H1 (cell line): ENCODE measurements around the gene MACROD1.

ENCODE experiments used
- CEBPB ChIP-seq: IDR thresholded peaks from 2 replicates; pipeline ENCODE4 v1.6.1; 2012; ENCODE audit warnings: low read depth, low read length
- EZH2 ChIP-seq: fragments of 200-600 bp; sonication (generic); IDR thresholded peaks from 2 replicates; pipeline ENCODE4 v1.7.1; 2012; ENCODE audit warnings: low read depth, mild to moderate bottlenecking, moderate library complexity, low read length, inconsistent platforms; ENCODE audit not compliant: severe bottlenecking
- POLR2A ChIP-seq, 2 experiments: IDR thresholded peaks; 1 replicate in 1 of 2; 2 replicates in 1 of 2; pipeline ENCODE4 v1.6.1; 2011; ENCODE audit warnings: low read depth in 2 of 2, low read length in 2 of 2, mild to moderate bottlenecking in 2 of 2; ENCODE audit errors: control extremely low read depth in 1 of 2

DNA sequence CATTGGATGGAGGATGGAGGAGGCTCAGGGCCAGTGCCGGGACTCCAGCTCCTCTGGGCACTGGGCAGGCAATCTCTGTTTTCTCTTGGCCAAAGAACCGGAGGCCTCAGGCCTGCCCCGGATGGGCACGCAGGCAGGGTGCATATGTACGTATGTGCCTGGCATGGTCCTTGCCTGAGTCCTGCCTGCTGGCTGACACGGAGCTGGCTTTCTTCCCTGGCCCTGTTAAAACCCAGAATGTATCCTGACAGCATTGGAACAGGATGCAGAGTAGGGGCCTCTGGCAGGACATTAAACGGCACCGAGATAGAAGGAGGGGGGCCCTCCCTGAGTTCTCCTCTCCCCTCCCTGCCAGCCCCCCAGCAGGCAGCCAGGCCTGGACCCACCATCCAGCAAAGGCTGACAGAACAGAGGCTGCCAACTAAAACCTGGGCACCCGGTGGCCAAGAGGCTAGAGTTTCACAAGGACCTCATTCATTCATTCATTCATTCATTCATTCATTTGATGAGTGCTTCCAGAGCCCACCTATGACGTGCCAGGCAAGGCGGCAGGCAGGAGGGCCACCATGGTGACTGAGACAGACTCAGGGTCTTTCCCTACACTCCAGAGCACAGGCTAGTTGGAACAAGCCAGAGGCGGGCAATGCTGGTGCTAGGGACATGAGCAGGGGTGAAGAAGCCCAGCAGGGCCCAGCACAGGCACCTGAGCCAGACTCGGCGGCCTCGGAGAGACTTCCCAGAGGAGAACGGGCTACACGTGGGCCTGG lies 101.4 kb downstream of the MACROD1 start:
- no peak for TF ChIP-seq POLR2A (IDR thresholded peaks at IDR 0.05; ENCODE audit: control extremely low read depth in 1 of 2, low read depth in 2 of 2, low read length in 2 of 2)
- TF ChIP-seq CEBPB: no peak
- no peak for TF ChIP-seq EZH2
